Upper lobe of left lung (tissue), 6 donors: ENCODE results near the gene C12orf60. TPM values are rescaled to one million over a fixed set of nuclear protein-coding genes. Genes with fewer than 3 reads are reported as not detected.

Experiments
- ATAC-seq, 2 donors: fragments of 200-7000 bp; cut with Tn5 transposase; one replicate each; pipeline ENCODE4 v1.9.1; 2022; ENCODE audit warnings: mild to moderate bottlenecking in 2 of 2, moderate library complexity in 2 of 2; ENCODE audit not compliant: low FRiP score in 2 of 2
- DNase-seq, 2 donors: peaks; one replicate each; pipeline ENCODE4 v3.0.0-alpha.2; 2019 to 2020
- H3K27ac ChIP-seq, 4 donors: fragments of 200-600 bp; sonication (generic); one replicate each; pipeline ENCODE4 v1.5.1; 2016 to 2019
- H3K27me3 ChIP-seq, 4 donors: fragments of 200-600 bp; sonication (generic); one replicate each; pipeline ENCODE4 v1.5.1; 2017 to 2019
- H3K36me3 ChIP-seq, 4 donors: fragments of 200-600 bp; sonication (generic); one replicate each; pipeline ENCODE4 v1.5.1; 2016 to 2019
- H3K4me1 ChIP-seq, 4 donors: fragments of 200-600 bp; sonication (generic); one replicate each; pipeline ENCODE4 v1.5.1; 2018 to 2019
- H3K4me3 ChIP-seq, 4 donors: fragments of 200-600 bp; sonication (generic); one replicate each; pipeline ENCODE4 v1.5.1; 2017 to 2019; ENCODE audit warnings: mild to moderate bottlenecking in 2 of 4, moderate library complexity in 1 of 4
- H3K9me3 ChIP-seq, 4 donors: fragments of 200-600 bp; sonication (generic); one replicate each; pipeline ENCODE4 v1.5.1; 2018 to 2019
- EP300 ChIP-seq, 4 donors: sonication (generic); formaldehyde crosslinking; IDR thresholded peaks; one replicate each; pipeline ENCODE4 v1.5.1; 2017; ENCODE audit warnings: antibody characterized with exemption in 4 of 4, control low read depth in 2 of 4
- POLR2A ChIP-seq, 4 donors: fragments of 450-650 bp; IDR thresholded peaks; one replicate each; pipeline ENCODE4 v1.5.1; 2016 to 2017; ENCODE audit warnings: antibody characterized with exemption in 4 of 4, mild to moderate bottlenecking in 2 of 4
- POLR2AphosphoS5 ChIP-seq, 2 donors: sonication (generic); formaldehyde crosslinking; IDR thresholded peaks; one replicate each; pipeline ENCODE4 v1.5.1; 2017; ENCODE audit warnings: antibody characterized with exemption in 2 of 2
- whole genome bisulfite sequencing, 2 donors: methylation state at CpG; one replicate each; pipeline ENCODE4 v1.1.5; 2017 to 2018; 5-methylcytosine and 5-hydroxymethylcytosine counted together
- total RNA-seq, 6 donors: library from RNA; depleted of rRNA in 4 of 6; stranded (reverse); fragments of >200 nt in 4 of 6; gene quantifications; one replicate each; pipeline versions ENCODE4 v1.1.0 to v1.2.1, GENCODE V29; 2016 to 2021
- TF ChIP-seq, protein P1 (sequence below), 6 experiments: fragments of 450-650 bp in 4 of 6; fragments of 200-600 bp in 2 of 6; sonication (generic) in 2 of 6; IDR thresholded peaks; one replicate each; pipeline ENCODE4 v1.5.1; 2016 to 2019; ENCODE audit warnings: antibody characterized with exemption in 6 of 6
- donor health status: DM: no; HTN: no; CAD: no; lungs with moderate emphysema.
- donor health status: DM: no; HTN: yes; CAD: no; lungs with severe emphysema.

The C12orf60 gene
- total RNA-seq, 6 donors from 2014 or later: 0.33 to 3.4 (median 0.94) TPM; not detected in 1

DNA sequence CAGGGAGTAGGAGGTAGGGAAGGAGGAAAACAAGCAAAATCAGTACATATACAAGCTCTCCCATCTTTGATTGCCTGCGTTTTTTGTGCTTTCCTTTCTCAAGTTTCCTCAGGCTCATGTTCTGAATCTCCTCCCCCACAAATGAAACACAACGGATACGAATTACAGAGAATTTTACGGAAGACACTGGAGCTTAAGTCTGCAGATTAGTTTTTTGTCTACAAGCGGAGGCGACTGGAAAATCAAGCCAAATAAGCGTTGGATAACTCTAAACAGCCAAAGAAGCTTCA is 804 bp upstream of the C12orf60 start:
- 0 to 1% methylated on average over 7 of the region's 7 CpGs for WGBS, 2 donors
- peak overlapping the region; percentile 93 to 98 (median 94) for H3K27ac ChIP-seq
- peaks cover 11 to 22% (median 16%) of the 10 kb centered on the region in 4 donors for H3K36me3 ChIP-seq
- H3K27me3 ChIP-seq: no peaks in the 10 kb centered on the region
- TF ChIP-seq POLR2A (IDR thresholded peaks at IDR 0.05) (no peak), EP300 (IDR thresholded peaks at IDR 0.05) (no peak), POLR2AphosphoS5 (IDR thresholded peaks at IDR 0.05) (no peak)
- TF ChIP-seq, protein P1, sequence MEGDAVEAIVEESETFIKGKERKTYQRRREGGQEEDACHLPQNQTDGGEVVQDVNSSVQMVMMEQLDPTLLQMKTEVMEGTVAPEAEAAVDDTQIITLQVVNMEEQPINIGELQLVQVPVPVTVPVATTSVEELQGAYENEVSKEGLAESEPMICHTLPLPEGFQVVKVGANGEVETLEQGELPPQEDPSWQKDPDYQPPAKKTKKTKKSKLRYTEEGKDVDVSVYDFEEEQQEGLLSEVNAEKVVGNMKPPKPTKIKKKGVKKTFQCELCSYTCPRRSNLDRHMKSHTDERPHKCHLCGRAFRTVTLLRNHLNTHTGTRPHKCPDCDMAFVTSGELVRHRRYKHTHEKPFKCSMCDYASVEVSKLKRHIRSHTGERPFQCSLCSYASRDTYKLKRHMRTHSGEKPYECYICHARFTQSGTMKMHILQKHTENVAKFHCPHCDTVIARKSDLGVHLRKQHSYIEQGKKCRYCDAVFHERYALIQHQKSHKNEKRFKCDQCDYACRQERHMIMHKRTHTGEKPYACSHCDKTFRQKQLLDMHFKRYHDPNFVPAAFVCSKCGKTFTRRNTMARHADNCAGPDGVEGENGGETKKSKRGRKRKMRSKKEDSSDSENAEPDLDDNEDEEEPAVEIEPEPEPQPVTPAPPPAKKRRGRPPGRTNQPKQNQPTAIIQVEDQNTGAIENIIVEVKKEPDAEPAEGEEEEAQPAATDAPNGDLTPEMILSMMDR (IDR thresholded peaks at IDR 0.05): no peak
- H3K4me1 ChIP-seq: peaks cover 10 to 27% (median 24%) of the 10 kb centered on the region in 4 donors
- no peaks in the 10 kb centered on the region for H3K9me3 ChIP-seq
- ATAC-seq: no peak
- no peak for DNase-seq
- peak overlapping the region; percentile 71 to 94 (median 84) for H3K4me3 ChIP-seq

DNA sequence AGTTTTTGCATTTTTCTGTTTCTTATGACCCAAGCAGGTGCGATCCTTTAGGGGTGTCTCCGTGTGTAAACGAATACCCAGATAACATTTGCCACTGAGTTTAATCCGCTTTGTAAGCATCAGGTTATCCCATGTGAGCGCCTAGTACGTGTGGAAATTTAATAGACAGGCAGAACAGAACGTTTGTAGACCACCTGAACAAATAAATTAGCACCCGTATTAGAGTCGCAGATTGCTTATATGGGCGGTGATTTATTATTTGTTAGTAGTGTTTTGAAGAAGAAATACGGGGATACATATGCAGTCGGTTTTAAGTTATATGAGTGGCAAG is 325 bp downstream of the C12orf60 start:
- H3K4me3 ChIP-seq: peak overlapping the region; percentile 51 to 94 (median 74)
- H3K4me1 ChIP-seq: peaks cover 10 to 27% (median 24%) of the 10 kb centered on the region in 4 donors
- TF ChIP-seq POLR2A (IDR thresholded peaks at IDR 0.05) (no peak), EP300 (IDR thresholded peaks at IDR 0.05) (no peak)
- peaks cover 6 to 11% (median 7%) of the 10 kb centered on the region in 4 donors for H3K36me3 ChIP-seq
- no peaks in the 10 kb centered on the region for H3K9me3 ChIP-seq
- WGBS, 2 donors: 1% methylated on average over 12 of the region's 12 CpGs
- peak; percentile 8 to 25 for ATAC-seq
- peak overlapping the region; percentile 93 to 98 (median 94) for H3K27ac ChIP-seq
- DNase-seq: no peak
- no peaks in the 10 kb centered on the region for H3K27me3 ChIP-seq

DNA sequence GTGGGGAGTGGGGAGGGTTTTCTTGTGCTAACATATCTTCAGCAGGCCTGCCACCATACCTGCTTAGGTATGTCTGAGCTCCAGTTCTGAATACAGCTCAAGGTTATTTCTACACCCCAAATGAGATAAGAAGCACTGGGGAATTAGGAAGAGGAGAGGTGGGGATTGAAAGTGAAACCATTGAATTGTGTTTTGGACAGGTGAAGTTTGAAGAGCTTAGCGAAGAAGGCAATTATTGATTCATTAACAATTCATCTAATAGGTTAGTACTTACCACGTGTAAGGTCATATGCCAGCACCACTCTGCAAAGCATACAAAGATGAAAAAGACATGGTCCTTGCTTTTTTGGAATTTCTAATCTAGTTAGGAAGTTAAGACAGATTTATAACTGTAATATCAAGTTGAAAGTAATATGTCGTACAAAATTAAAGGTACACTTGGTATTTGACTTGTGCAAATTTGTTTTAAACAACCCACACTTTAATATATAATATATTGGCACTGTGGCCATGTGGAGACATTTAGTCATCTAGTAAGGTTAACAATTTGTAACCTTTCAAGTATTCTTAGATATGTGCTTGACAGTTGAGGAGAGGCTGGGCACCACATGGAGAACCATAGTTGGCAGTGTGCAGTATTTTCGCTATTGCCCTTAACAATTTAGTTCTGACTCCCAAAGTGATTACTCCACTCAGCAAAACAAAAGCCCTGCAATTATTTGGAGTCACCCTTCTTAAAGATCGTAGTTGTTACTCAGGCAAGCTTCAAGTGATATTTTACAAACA is 6.9 kb downstream of the C12orf60 start:
- Histone ChIP-seq H3K4me1 (peaks cover 0 to 15% (median 8%) of the 10 kb centered on the region in 4 donors), H3K9me3 (no peaks in the 10 kb centered on the region), H3K27me3 (no peaks in the 10 kb centered on the region), H3K36me3 (no peaks in the 10 kb centered on the region), H3K4me3 (no peak overlapping the region), H3K27ac (peak overlapping the region in 1 of 4 donors; percentile 3)
- DNase-seq (peak in 1 of 2 donors; percentile 35), ATAC-seq (peak; percentile 49 to 79)
- 62 to 69% methylated on average over 5 of the region's 5 CpGs for WGBS, 2 donors
- TF ChIP-seq, protein P1 (IDR thresholded peaks at IDR 0.05): no peak

DNA sequence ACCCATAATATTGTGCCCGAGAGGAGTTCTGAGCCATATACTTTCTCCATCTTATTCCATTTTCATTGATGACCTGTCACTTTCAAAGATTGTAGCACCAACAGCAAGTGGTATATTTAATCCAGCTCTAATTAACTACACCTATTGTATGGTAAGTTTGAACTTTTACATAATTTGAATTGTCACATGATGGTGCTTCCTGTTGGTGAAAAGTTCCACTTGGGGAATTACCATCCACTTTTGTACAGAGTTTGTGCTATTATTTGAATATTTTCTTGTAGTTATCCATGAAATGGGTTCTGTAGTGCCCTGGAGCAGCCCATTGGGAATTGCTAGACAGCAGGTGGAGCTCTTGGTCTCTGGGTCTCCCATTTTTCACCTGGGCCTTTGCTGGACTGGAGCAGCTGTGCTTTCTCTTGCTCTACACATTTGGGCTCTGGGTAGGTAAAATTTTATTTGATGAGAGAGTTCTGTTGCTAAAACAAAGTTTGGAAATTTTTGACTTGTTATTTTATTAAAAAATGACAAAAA is 7.5 kb downstream of the C12orf60 start:
- no peak for ATAC-seq
- WGBS, 2 donors: 78 to 84% methylated on average over 1 of the region's 1 CpG

DNA sequence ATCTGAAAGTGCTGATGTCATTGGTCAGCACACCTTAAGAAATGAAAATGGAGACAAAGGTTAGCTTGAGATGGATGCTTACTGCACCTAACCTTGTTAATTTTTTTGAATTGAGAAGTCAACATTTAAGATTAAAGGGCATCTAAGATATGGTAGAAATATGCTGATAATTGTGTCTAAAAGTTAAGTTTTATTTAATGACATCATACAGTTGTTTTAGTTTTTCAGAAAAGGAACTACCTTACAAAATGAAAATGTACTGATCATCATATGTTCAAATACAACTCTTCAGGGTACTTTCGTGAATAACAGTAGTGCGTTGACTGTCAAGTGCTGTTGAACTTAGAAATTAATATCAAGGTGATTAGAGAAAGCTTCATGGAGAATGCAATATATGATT is 8.0 kb downstream of the C12orf60 start:
- H3K4me3 ChIP-seq: no peak overlapping the region
- WGBS, 2 donors: 86 to 92% methylated on average over 2 of the region's 2 CpGs
- no peaks in the 10 kb centered on the region for H3K36me3 ChIP-seq
- no peaks in the 10 kb centered on the region for H3K27me3 ChIP-seq
- H3K4me1 ChIP-seq: peaks cover 0 to 12% (median 7%) of the 10 kb centered on the region in 4 donors
- H3K9me3 ChIP-seq: no peaks in the 10 kb centered on the region
- DNase-seq (no peak), ATAC-seq (no peak)
- no peak overlapping the region for H3K27ac ChIP-seq
- TF ChIP-seq POLR2A (IDR thresholded peaks at IDR 0.05) (no peak), POLR2AphosphoS5 (IDR thresholded peaks at IDR 0.05) (no peak), EP300 (IDR thresholded peaks at IDR 0.05) (no peak)
- TF ChIP-seq, protein P1 (IDR thresholded peaks at IDR 0.05): no peak

More for the DNA sequence above, 7.5 kb downstream of the C12orf60 start:
- peak in 1 of 2 donors; percentile 24 for DNase-seq
- Histone ChIP-seq H3K27me3 (no peaks in the 10 kb centered on the region), H3K9me3 (no peaks in the 10 kb centered on the region), H3K4me1 (peaks cover 0 to 12% (median 7%) of the 10 kb centered on the region in 4 donors), H3K4me3 (no peak overlapping the region), H3K36me3 (no peaks in the 10 kb centered on the region), H3K27ac (peak overlapping the region in 1 of 4 donors; percentile 3)
- TF ChIP-seq POLR2A (IDR thresholded peaks at IDR 0.05): no peak
- TF ChIP-seq, protein P1 (IDR thresholded peaks at IDR 0.05): no peak
- no peak for TF ChIP-seq POLR2AphosphoS5 (IDR thresholded peaks at IDR 0.05)
- no peak for TF ChIP-seq EP300 (IDR thresholded peaks at IDR 0.05)
